ENCODE results near the gene EP400.

The EP400 gene

DNA sequence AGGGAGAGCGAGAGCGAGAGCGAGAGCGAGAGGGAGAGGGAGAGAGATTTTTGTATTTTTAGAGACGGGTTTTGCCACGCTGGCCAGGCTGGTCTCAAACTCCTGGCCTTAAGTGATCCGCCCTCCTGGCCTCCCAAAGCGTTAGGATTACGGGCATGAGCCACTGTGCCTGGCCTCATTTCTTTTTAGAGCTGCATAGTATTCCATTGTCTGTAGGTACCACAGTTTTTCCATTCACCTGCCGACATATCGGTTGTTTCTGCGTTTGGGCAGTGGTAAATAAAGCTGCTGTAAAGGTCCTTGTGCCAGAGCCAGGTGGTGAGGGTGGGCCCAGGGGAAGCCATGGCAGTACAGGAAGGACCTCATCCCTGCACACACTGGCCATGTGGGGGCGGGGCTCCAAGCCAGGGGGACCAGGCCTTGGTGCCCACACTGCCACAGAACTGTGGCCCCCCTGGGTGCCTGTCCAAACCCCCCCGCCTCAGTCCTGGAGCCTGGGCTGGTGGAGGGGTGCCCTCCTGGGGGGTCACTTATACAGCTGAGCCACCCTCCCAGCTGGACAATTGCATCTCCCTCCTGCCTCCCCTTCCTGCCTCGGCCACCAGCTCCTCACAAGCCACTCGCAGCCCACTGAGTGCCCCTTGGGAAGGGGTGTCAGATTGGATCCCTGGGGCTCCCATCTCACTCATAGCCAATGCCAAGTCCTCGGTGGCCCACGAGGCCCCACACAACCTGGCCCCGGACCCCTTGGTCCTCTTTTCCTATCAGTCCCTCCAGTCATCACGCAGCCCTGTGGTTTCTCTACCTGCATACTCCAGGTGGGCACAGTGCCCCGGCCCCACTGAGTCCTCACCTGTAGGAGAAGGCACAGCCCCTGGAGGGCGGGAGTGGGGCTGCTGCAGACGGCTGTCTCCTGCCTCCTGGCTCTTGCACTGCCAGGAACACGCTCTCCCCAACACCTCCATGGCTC is 22.3 kb upstream of the EP400 start:
- no peak for DNase-seq

DNA sequence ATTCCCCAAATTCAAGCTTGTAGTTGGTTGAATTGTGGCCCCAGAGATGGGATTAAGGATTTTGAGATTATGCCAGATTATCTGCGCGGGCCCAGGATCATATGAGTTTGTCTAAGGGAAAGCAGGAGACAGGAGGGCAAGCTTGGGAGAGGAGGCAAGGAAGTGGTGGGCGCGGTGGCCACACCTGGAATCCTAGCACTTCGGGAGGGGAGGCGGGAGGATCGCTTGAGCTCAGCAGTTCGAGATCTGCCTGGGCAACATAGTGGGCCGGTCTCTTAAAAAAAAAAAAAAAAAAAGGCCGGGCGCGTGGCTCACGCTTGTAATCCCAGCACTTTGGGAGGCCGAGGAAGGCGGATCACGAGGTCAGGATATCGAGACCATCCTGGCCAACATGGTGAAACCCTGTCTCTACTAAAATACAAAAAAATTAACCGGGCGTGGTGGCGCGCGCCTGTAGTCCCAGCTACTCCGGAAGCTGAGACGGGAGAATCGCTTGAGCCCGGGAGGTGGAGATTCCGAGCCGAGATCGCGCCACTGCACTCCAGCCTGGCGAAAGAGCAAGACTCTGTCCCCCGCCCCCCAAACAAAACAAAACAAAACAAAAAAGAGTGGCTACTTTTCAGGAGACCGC is 21.5 kb upstream of the EP400 start:
- peak; percentile 55 for DNase-seq

DNA sequence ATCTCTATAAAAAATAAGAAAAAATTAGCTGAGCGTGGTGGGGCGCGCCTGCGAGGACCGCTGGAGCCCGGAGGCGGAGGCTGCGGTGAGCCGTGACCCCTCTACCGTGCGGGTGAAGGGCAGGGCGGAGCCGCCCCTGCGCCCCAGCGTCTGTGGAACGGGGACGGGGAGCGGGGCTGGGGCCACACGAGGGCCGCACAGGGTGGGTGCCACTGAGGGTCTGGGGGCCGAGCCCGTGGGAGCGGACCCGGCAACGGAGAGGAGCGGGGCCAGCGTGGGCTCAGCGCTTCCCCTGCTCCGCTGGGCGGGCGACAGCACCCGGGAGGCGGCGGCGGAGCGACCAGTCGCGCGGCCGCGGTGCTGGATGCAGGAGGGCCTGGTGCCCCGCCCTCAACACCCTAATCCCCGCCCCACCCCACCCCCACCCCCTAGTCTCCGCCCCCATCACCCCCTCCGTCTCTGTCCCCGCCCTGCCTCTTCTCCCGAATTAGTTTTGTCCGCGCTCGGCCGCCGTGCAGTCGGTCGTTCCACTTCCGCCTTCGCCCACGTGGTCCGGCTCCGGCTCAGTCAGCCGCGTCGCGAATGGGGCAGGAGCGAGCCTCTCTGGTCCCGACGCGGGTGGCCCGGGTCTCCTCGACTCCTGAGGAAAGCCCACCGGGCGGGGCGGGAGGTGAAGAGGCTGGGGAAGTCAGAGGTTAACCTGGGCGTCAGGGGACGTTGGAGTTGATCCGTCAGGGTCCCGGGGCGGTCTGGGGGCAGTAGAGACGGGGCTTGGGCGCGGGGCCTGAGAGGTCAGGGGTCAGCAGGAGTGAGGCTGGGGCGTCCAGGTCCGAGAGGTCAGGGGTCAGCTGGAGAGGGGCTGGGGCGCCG is 20.8 kb upstream of the EP400 start, which contains the start of gene PUS1:
TSS of gene PUS1 (plus strand) at position 566 of the 870 bp plus-strand sequence. CDS start 447 bp downstream, outside the sequence.
- peak; percentile 94 for DNase-seq

DNA sequence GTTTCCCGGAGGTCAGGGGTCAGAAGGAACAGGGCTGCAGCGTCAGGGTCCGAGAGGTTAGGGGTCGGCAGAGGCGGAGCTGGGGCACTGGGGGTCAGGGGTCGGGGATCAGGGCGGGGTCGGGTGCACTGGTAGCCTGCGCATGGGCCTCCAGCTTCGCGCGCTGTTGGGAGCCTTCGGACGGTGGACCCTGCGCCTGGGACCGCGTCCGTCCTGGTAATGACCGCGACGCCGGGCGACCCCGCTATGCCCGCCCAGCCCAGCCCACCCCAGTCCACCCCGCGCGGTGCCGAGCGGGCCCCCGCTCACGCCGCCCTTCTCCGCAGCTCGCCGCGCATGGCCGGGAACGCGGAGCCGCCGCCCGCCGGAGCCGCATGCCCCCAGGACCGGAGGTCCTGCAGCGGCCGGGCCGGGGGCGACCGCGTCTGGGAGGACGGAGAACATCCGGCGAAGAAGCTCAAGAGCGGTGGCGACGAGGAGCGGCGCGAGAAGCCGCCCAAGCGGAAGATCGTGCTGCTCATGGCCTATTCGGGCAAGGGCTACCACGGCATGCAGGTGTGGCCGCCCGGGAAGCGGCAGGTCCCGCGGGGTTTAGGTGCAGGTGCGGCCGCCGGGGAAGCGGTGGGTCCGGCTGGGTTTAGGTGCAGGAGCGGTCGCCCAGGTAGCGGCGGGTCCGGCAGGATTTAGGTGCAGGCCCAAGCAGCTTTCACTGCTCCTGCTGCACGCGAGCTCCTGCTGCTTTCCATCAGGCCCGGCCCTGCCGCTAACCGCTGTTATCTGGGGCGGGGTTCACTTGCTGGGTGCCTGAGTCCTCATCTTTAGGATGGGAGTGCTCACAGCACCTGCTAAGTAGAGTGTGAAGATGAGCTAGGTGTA is 19.9 kb upstream of the EP400 start:
- DNase-seq = peak; percentile 40

DNA sequence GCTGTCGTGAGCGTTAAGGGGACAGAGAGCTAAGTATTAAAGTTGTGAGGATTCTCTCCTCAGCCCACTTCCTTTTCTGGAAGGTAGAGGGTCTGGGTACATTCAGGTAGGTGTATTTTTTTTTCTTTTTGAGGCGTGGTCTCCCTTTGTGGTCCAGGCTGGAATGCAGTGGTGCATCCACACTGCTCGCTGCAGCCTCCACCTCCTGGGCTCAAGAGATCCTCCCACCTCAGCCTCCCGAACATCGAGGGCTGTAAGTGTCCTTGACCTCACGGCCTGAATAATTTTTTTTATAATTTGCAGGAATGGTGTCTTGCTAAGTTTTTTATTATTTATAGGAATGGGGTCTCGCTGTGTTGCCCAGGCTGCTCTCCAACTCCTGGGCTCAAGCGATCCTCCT is 19.2 kb upstream of the EP400 start:
- DNase-seq = no peak

DNA sequence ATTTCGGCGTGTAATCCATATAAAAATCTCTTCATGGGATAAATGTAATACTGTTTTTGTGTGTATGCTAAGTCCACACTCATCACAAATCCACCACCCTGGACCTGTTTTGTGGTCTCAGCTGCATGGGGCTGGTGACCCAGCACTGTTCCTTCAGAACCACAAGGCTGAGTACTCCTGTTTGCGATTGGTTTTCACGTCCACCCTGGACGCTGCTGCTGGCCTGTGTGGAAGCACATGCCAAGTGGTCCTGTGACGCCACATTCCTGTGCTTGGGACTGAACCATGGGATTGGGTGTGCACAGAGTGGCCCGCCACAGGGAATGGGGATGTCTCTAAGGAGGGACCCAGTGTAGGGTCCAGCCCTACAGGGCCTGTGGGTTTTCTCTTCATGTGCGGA is 16.4 kb upstream of the EP400 start:
- no peak for DNase-seq

DNA sequence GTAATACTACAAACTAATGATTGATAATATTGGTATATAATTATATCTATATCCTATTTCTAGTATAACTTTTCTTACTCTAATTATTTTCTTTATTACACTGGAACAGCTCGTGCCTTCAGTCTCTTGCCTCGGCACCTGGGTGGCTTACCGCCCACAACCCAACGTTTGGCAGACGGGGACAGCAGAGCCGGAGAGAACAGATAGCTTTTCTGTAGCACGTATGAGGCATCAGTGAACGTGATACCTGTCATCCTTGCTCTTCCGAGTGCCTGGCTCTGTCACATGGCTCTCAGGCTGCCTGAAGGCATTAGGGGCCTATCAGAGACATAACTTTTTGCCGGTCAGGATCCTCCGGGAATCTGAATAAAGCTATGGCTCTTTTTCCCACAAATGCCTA is 15.2 kb upstream of the EP400 start:
- DNase-seq = no peak

DNA sequence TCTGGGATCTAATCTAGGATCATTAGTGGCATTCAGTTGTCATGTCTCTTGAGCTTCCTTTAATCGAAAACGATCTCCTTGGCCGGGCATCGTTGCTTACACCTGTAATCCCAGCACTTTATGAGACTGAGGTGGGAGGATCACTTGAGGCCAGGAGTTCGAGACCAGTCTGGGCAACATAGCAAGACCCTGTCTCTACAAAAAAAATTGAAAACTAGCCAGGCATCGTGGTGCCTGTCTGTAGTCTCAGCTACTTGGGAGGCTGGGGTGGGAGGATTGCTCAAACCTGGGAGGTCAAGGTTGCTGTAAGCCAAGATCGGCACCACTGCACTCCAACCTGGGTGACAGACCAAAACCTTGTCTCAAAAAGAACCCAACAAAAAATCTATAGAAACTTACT is 11.7 kb upstream of the EP400 start:
- no peak for DNase-seq

DNA sequence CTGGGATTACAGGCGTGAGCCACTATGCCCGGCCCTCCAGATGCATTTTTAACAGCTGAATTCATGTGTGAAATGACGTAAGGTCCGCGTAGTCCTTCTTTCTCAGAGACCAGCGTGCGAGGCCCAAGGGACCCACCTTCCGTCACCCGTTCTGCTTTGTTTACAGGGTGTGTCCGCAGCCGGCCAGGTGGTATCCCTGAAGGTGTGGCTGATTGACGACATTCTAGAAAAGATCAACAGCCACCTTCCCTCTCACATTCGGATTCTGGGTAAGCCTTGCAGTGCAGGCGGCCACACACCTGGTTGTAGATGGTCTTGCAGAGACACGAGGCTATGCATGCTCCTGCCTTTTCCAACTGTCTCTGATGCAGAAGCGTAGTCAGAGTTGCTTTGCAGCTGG is 10.7 kb upstream of the EP400 start:
- no peak for DNase-seq

DNA sequence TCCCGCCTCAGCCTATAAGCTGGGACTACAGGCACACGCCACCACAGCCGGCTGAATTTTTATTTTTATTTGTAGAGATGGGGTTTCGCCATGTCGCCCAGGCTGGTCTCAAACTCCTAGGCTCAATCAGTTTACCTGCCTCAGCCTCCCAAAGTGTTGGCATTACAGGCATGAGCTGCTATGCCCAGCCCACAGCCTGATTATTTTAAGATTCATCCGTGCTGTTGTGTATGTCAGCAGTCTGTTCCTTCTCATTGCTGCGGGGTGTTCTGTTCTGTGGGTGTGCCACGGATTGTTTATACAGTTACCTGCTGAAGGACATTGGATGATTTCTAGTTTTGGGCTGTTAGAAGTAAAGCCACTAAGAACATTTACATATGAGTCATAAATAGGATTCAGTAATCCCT is 9.6 kb upstream of the EP400 start:
- DNase-seq = no peak

DNA sequence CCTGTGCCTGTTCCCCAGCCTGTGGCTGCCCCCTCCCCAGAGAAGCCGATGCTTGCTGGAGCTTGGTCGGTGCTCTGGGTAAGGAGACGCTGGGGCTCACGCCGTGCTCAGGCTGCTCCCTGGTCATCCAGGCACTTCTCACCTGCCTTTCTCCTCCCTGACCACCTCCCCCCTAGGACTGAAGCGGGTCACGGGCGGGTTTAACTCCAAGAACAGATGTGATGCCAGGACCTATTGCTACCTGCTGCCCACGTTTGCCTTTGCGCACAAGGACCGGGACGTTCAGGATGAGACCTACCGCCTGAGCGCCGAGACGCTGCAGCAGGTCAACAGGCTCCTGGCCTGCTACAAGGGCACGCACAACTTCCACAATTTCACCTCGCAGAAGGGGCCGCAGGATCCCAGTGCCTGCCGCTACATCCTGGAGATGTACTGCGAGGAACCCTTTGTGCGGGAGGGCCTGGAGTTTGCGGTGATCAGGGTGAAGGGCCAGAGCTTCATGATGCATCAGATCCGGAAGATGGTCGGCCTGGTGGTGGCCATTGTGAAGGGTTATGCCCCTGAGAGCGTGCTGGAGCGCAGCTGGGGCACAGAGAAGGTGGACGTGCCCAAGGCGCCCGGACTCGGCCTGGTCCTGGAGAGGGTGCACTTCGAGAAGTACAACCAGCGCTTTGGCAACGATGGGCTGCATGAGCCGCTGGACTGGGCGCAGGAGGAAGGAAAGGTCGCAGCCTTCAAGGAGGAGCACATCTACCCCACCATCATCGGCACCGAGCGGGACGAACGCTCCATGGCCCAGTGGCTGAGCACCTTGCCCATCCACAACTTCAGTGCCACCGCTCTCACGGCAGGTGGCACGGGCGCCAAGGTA is 8.4 kb upstream of the EP400 start:
- DNase-seq = no peak

DNA sequence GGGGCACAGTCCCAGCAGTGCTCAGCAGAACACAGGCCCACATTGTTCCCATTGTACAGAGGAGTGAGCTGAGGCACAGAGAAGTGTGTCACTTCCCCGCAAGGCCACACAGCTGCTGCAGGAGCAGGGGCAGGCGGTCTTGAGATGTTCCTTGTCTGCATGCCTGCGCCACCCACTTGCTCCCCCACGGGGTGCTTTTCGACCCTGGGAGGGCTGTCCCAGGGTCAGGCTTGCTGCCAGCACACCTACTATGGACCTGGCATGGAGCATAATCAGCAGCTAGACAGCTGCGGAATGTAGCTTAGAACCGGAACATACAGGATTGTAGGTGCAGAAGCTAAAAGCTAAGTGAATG is 7.8 kb upstream of the EP400 start:
- no peak for DNase-seq

DNA sequence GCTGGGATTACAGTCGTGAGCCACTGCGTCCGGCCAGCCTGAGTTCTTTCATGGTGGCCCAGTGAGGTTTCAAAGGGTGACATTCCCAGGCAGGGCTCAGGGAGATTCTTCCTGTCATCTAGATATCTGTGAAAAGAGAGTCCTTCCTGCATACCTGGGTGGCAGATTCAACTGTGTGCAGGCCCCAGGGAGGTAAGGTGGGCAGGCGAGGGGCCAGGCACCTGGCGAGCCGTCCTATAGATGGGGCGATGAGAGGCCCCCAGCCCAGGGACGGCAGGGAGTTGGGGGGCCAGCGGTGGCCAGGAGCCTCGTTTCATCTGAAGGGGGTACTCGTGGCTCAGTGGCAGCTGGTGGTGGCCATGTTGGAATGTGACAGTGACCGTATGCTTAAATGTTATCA is 7.1 kb upstream of the EP400 start:
- no peak for DNase-seq

DNA sequence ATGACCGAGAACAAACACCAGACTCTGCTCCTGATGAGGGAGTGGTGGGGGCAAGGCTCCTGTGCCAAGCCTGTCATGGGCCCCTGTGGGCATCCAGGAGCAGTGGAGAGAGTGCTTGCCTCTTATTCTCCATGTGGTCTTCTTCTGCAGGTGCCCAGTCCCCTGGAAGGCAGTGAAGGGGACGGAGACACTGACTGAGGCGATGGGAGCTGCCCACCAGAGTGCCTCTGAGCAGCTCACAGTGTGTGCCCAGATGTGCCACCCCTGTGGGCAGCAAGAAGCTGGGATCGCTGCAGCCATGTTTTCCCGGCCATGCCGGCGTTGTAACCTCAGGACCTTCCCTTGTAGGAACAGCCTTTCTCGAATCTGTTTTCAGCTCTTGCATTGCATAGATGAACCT is 6.4 kb upstream of the EP400 start:
- DNase-seq = no peak

DNA sequence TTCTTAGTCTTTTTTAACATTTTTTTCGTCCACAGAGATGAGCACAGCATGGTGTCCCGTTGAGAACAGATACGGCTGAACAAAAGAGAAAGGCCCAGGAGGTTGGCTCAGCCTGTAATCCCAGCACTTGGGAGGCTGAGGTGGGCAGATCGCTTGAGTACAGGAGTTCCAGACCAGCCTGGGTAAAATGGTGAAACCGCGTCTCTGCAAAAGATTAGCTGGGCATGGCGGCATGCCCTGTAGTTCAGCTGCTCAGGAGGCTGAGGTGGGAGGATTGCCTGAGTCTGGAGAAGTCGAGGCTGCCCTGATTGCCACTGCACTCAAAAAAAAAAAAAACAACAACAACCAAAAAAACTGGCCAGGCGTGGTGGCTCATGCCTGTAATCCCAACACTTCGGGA is 5.9 kb upstream of the EP400 start:
- DNase-seq = no peak

DNA sequence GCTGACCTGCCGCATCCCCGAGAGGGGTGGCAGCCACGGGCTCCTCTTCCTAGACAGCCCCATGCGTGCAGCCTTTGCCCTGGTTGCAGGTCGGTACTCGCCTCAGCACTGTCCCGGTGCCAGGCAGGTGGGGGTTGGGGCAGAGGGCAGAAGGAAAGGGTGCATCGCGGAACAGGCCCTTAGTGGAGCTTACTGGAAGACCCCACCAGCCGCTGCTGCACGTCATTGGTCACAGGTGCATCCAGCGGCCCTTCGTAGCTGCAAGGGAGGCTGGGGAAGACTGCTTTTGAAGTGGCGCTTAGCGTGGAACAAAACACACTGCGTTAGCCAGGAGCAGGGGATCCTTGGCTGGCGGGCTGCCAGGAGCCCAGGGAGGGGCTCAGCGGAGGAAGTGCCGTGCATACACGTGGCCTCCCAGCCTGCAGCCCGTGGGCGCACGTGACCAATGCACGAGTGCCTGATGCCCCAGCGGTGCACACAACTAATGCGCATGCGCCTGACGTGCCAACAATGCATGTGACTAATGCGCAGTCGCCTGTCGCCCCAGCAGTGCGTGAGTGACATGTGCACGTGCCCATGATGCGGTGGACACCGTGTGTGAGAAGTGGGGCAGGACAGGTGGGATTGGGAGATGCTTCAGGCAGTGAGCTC is 5.0 kb upstream of the EP400 start:
- DNase-seq = peak; percentile 19

DNA sequence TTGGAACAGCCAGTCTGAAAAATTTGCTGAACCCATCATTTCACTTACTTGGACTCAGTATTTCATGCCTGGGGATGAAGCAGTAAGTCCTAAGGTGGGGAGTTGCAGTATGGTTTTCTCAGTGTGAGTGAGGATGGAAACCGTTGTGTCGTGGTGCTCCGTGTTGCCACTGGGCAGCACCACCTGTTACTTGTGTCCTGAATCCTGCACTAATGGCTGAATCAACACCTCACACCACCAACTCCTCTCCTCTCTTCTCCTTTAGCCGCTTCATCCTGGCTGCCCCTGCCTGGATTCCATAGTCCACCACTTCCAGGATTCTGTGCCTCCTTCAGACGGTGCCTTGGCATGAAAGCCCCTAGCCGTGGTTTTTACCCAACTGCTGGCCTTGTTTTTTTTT is 3.0 kb upstream of the EP400 start:
- no peak for DNase-seq

DNA sequence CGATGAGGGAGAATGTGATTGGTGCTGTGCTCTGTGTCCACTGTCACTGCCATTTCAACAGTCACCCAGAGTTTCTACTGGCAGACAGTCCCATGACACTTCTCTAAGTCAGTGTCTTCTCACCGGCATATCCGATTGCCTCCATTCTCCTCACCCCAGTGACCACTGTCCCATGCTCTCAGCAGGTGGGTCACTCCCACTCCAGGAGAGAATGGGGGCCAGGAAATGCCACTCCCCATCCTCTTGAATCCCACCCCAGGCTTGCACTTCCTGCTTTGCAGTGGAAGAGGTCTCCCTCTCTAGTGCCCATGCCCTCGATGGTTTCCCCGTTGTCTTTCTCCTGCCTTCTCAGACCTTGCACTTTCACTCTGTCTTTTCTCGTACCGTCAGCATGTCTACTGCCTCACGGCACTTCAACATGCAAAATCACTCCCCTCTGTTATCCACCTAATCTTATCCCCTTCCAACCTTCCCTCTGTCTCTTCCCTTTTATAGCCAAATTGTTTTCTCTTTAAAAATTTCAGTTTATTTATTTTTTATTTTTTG is 2.2 kb upstream of the EP400 start:
- DNase-seq = peak; percentile 35

DNA sequence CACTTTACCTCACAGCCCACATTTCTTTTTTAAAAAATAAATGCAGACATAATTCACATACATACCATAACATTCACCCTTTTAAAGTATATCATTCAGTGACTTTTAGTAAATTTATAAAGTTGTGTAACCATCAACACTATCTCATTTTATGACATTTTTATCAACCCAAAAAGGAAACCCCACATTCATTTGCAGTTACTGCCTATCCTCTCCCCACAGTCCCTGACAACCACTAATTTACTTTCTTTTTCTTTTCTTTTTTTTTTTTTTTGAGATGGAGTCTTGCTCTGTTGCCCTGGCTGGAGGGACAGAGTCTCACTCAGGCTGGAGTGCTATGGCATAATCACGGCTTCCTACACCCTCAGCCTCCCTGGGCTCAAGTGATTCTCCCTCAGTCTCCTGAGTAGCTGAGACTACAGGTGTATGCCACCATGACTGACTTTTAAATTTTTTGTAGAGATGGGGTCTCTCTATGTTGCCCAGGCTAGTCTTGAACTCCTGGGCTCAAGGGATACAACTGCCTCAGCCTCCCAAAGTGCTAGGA is 1.5 kb upstream of the EP400 start:
- DNase-seq = no peak

All from RPMI8226 (cell line).